DOHH2 (cell line): ENCODE results near the gene ARHGAP4.

Experiments used
- H3F3A ChIP-seq: fragments of 200-600 bp; sonication (generic), shearing (Covaris generic); 2 replicates; pipeline ENCODE4 v1.6.0; 2016; ENCODE audit warnings: antibody characterized with exemption, mild to moderate bottlenecking; ENCODE audit not compliant: control insufficient read depth, insufficient read depth
- H3K27ac ChIP-seq: fragments of 200-600 bp; sonication (generic); 2 replicates; pipeline ENCODE4 v1.5.1; 2014; ENCODE audit warnings: low read depth, mild to moderate bottlenecking, low read length, moderate library complexity
- H3K27me3 ChIP-seq: fragments of 200-600 bp; sonication (generic); 2 replicates; pipeline ENCODE4 v1.6.1; 2014; ENCODE audit warnings: mild to moderate bottlenecking, low read length, mixed read lengths; ENCODE audit not compliant: control insufficient read depth
- H3K36me3 ChIP-seq: fragments of 200-600 bp; sonication (generic); 2 replicates; pipeline ENCODE4 v1.6.1; 2014; ENCODE audit warnings: mild to moderate bottlenecking, low read length, moderate library complexity, mixed read lengths; ENCODE audit not compliant: control insufficient read depth
- H3K4me1 ChIP-seq: fragments of 200-600 bp; sonication (generic); 2 replicates; pipeline ENCODE4 v1.6.1; 2014; ENCODE audit warnings: mild to moderate bottlenecking, low read length, mixed read lengths; ENCODE audit not compliant: control insufficient read depth
- H3K4me2 ChIP-seq: fragments of 200-600 bp; sonication (generic); 2 replicates; pipeline ENCODE4 v1.6.0; 2014; ENCODE audit warnings: mild to moderate bottlenecking, low read length, moderate library complexity
- H3K4me3 ChIP-seq: fragments of 200-600 bp; sonication (generic); 2 replicates; pipeline ENCODE4 v1.5.1; 2014; ENCODE audit warnings: mild to moderate bottlenecking, low read length, mixed read lengths
- H3K79me2 ChIP-seq: fragments of 200-600 bp; sonication (generic); 2 replicates; pipeline ENCODE4 v1.6.1; 2014; ENCODE audit warnings: mild to moderate bottlenecking, low read length, mixed read lengths; ENCODE audit not compliant: control insufficient read depth
- H3K9me2 ChIP-seq: fragments of 200-600 bp; sonication (generic); replicated peaks from 2 replicates; pipeline ENCODE4 v1.6.1; 2014; ENCODE audit warnings: mild to moderate bottlenecking, low read length, mixed read lengths; ENCODE audit not compliant: control insufficient read depth
- H3K9me3 ChIP-seq: fragments of 200-600 bp; sonication (generic); 2 replicates; pipeline ENCODE4 v1.6.1; 2014; ENCODE audit warnings: antibody characterized with exemption, low read length, mixed read lengths; ENCODE audit not compliant: control insufficient read depth, insufficient read depth
- H4K20me1 ChIP-seq: fragments of 200-600 bp; sonication (generic); 2 replicates; pipeline ENCODE4 v1.6.0; 2014; ENCODE audit warnings: low read depth, mild to moderate bottlenecking, antibody characterized with exemption, low read length, moderate library complexity; ENCODE audit not compliant: control insufficient read depth, insufficient read depth
- CTCF ChIP-seq: fragments of 200-600 bp; sonication (generic); IDR thresholded peaks from one replicate; pipeline ENCODE4 v1.5.1; 2014; ENCODE audit warnings: antibody characterized with exemption, mild to moderate bottlenecking, low read depth, low read length; ENCODE audit not compliant: poor library complexity, severe bottlenecking
- EZH2phosphoT487 ChIP-seq: fragments of 200-600 bp; sonication (generic); IDR thresholded peaks from 2 replicates; pipeline ENCODE4 v1.6.1; 2017; ENCODE audit warnings: borderline replicate concordance, mild to moderate bottlenecking, antibody characterized with exemption, low read length, moderate library complexity, mixed read lengths

Gene ARHGAP4

GRCh38 chrX:153971124-153971449 lies 45.0 kb upstream of the ARHGAP4 start:
- Histone ChIP-seq H3K79me2 (peaks cover 74% of the 10 kb centered on the region), H4K20me1 (peaks cover 7% of the 10 kb centered on the region), H3K4me1 (peaks cover 44% of the 10 kb centered on the region)

GRCh38 chrX:153970357-153971123 lies 44.5 kb upstream of the ARHGAP4 start:
- H3K9me3 ChIP-seq, result no peaks in the 10 kb centered on the region
- TF ChIP-seq EZH2phosphoT487 (no peak), CTCF (no peak)

More at GRCh38 chrX:153971124-153971449, 45.0 kb upstream of the ARHGAP4 start:
- Histone ChIP-seq H3K27ac (peak overlapping the region; percentile 96), H3F3A (0 out of 2 replicates have a peak, but pooled peaks cover 3% of the 10 kb centered on the region), H3K4me3 (peak overlapping the region; percentile 94), H3K9me2 (no peaks in the 10 kb centered on the region), H3K9me3 (no peaks in the 10 kb centered on the region), H3K4me2 (peak overlapping the region; percentile 68), H3K36me3 (peaks cover 52% of the 10 kb centered on the region), H3K27me3 (no peaks in the 10 kb centered on the region)
- TF ChIP-seq EZH2phosphoT487, result no peak
- no peak for TF ChIP-seq CTCF

GRCh38 chrX:153969904-153970356 lies 43.9 kb upstream of the ARHGAP4 start:
- Histone ChIP-seq H3K4me3 (peak overlapping the region; percentile 94), H3K27ac (peak overlapping the region; percentile 96), H3K4me1 (peaks cover 46% of the 10 kb centered on the region), H3K9me2 (no peaks in the 10 kb centered on the region), H3K36me3 (peaks cover 61% of the 10 kb centered on the region), H3K4me2 (peak overlapping the region; percentile 96), H3K27me3 (no peaks in the 10 kb centered on the region), H4K20me1 (peaks cover 7% of the 10 kb centered on the region), H3K79me2 (peaks cover 86% of the 10 kb centered on the region), H3F3A (0 out of 2 replicates have a peak, but pooled peaks cover 3% of the 10 kb centered on the region), H3K9me3 (no peaks in the 10 kb centered on the region)
- TF ChIP-seq EZH2phosphoT487 (no peak), CTCF (no peak)

More at GRCh38 chrX:153970357-153971123, 44.5 kb upstream of the ARHGAP4 start:
- peak overlapping the region; percentile 94 for H3K4me3 ChIP-seq
- H3K27ac ChIP-seq, result peak overlapping the region; percentile 96
- H3F3A ChIP-seq, result 0 out of 2 replicates have a peak, but pooled peaks cover 3% of the 10 kb centered on the region
- peaks cover 57% of the 10 kb centered on the region for H3K36me3 ChIP-seq
- H3K27me3 ChIP-seq, result no peaks in the 10 kb centered on the region
- H3K4me1 ChIP-seq, result peaks cover 46% of the 10 kb centered on the region
- H3K79me2 ChIP-seq, result peaks cover 80% of the 10 kb centered on the region
- H4K20me1 ChIP-seq, result peaks cover 7% of the 10 kb centered on the region
- H3K4me2 ChIP-seq, result peak overlapping the region; percentile 96
- no peaks in the 10 kb centered on the region for H3K9me2 ChIP-seq
